ENCODE data around the gene VKORC1.

DNA sequence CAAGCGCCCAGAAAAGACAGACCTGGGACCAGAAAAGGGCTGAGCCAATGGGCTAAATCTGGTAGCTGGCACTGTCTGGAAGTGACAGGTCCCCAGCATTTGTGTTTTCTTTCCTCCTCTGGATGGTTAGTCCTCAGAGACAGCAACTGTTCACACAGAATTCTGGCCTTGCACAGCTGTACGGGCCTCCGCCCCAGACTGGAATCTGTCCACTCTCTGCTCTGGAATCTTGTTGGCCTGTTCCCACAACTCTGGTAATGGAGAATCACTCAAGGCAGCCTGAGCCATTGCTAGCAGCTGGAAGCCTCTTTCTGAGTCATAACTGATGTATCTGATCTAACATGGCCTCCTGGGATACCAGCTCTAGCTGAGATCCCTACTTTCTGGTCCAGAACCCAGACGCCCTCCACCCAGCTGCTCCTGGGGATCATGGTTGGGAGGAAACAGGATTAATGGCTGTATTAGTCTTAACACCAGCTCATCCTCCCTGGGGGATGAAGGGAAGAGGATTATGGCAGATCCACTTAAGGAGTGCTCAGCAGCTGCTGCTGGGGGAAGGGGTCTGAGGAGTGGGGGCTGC is 29.6 kb downstream of the VKORC1 start:
- TF ChIP-seq ZNF274 (IDR thresholded peaks at IDR 0.05; ENCODE audit: low read depth, low read length) (no peak), YY1 (IDR thresholded peaks at IDR 0.05; ENCODE audit: insufficient read depth, insufficient read length) (no peak), SUZ12 (IDR thresholded peaks at IDR 0.05; ENCODE audit: extremely low read depth, insufficient read depth, insufficient read length) (no peak)
